ENCODE data around the gene RPS6KA5.

- no peak for TF ChIP-seq CTCF (IDR thresholded peaks at IDR 0.05; ENCODE audit: insufficient read depth, low read length)
- no peak for TF ChIP-seq GABPA (IDR thresholded peaks at IDR 0.05; ENCODE audit: low read depth)
- no peak for TF ChIP-seq REST (IDR thresholded peaks at IDR 0.05; ENCODE audit: insufficient replicate concordance, low read depth)
- no peak for TF ChIP-seq POLR2AphosphoS5 (IDR thresholded peaks at IDR 0.05; ENCODE audit: low read depth)
These were observed 97.8 kb downstream of the RPS6KA5 start for GRCh38 chr14:90962505-90963109.

All from HL-60 (cell line).